NCI-H2227 (cell line): ENCODE measurements around the gene AP1M2.
A peak's percentile ranks its signal among the peaks of the same experiment; 100 is the strongest.

Source experiments
- DNase-seq: peaks from one replicate; lab custom pipeline; 2025; ENCODE audit not compliant: unreplicated experiment; lab: John Stamatoyannopoulos, UW

Gene AP1M2

GRCh38 chr19:10587022-10587838 lies at the start of gene AP1M2:
Gene AP1M2 (minus strand): TSS chr19:10587312. CDS start chr19:10587231, 81 bp downstream.
- no peak for DNase-seq

DNA sequence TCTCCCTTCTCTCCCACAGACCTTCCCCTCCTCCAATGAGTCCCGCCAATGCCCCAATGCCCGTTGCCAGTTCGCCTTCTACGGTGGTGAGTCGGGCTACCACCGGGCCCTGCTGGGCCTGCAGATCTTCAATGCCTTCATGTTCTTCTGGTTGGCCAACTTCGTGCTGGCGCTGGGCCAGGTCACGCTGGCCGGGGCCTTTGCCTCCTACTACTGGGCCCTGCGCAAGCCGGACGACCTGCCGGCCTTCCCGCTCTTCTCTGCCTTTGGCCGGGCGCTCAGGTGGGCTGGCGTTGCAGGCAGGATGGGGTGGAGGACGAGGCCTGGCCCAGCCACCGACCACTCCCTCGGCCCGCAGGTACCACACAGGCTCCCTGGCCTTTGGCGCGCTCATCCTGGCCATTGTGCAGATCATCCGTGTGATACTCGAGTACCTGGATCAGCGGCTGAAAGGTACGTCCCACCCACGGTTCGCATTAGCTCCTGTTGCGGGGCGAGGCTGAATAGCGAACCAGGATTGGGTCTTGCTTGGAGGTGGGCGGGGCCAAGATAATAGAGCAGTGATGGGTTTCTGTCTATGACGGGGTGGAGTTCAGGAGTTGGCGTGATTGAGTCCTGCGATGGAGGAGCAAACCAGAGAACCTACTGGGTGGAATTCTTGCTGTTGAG lies 49.3 kb upstream of the AP1M2 start:
- no peak for DNase-seq

- no peak for DNase-seq
Observed at GRCh38 chr19:10634963-10635362, 47.9 kb upstream of the AP1M2 start.

GRCh38 chr19:10634430-10634829 lies 47.3 kb upstream of the AP1M2 start:
- no peak for DNase-seq

- no peak for DNase-seq
Observed at GRCh38 chr19:10631874-10632273, 44.8 kb upstream of the AP1M2 start.

DNA sequence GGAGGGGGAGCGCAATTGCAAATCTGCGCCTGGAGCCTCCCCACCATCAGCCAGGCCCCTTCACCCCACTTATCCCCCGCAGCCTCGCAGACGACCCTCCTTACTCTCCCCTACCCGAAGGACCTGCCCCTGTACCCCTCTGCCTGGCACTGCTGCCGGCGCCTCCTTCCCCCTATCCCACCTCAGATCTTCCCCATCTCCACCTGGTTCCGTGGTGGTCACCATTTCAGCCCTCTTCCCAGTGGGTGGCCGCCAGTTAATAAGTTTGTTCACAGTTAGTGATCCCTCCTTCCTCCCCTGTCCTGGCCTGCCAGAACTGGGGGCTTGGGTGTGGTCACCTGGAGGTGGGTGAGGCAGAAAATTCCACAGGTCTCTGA lies 38.6 kb upstream of the AP1M2 start:
- no peak for DNase-seq

- peak; percentile 40 for DNase-seq
Observed at GRCh38 chr19:10625003-10625761, 38.1 kb upstream of the AP1M2 start, which contains the start of gene SLC44A2. Gene SLC44A2 (plus strand): TSS chr19:10625553. CDS start chr19:10625634, 81 bp downstream.

- DNase-seq: no peak
Observed at GRCh38 chr19:10624585-10624984, 37.5 kb upstream of the AP1M2 start.

- DNase-seq: no peak
Observed at GRCh38 chr19:10621966-10622365, 34.9 kb upstream of the AP1M2 start.

DNA sequence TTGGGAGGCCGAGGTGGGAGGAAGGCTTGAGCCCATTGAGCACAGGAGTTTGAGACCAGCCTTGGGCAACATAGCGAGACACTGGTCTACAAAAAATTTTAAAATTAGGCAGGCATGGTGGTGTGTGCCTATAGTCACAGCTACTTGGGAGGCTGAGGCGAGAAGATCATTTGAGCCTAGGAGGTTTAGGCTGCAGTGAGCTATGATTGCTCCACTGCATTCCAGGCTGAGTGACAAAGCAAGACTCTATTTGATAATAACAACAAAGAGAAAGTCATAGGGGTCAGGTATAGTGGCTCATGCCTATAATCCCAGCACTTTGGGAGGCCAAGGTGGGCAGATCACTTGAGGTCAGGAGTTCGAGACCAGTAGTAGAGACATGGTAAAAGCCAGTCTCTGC lies 33.7 kb upstream of the AP1M2 start:
- no peak for DNase-seq

- DNase-seq: no peak
Observed at GRCh38 chr19:10618846-10619245, 31.7 kb upstream of the AP1M2 start.

GRCh38 chr19:10617409-10618121 lies 30.5 kb upstream of the AP1M2 start:
- DNase-seq: no peak

GRCh38 chr19:10615429-10616023 lies 28.4 kb upstream of the AP1M2 start:
- DNase-seq: no peak

DNA sequence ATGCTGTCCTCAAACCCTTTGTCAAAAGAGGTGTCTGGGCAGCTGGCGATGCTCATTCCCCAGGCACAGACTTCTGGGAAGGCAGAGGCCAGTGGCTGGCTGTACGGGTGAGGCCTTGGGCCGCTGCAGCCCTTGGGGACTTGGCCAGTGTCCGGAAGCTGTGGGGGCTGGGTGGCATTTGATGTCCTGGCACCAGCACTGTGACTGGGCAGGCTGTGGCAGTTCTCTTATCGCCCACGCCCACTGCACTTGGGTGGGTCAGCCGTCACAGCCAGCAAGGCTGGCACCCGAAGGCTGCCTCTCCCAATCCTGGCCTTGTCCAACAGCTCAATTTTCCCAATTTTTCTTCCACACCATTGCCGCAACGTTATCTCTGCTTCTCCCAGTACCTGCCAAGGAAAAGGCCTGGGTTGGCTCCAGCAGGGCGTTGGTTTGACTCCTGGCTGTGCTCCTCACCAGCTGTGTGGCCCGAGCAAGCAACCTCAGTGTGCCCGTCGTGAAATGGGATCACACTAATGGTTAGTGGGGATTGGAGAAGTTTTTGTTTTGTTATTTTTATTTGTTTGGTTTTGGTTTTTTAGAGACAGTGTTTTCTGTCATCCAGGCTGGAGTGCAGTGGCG lies 25.5 kb upstream of the AP1M2 start:
- no peak for DNase-seq

GRCh38 chr19:10611907-10612306 lies 24.8 kb upstream of the AP1M2 start:
- DNase-seq: no peak

DNA sequence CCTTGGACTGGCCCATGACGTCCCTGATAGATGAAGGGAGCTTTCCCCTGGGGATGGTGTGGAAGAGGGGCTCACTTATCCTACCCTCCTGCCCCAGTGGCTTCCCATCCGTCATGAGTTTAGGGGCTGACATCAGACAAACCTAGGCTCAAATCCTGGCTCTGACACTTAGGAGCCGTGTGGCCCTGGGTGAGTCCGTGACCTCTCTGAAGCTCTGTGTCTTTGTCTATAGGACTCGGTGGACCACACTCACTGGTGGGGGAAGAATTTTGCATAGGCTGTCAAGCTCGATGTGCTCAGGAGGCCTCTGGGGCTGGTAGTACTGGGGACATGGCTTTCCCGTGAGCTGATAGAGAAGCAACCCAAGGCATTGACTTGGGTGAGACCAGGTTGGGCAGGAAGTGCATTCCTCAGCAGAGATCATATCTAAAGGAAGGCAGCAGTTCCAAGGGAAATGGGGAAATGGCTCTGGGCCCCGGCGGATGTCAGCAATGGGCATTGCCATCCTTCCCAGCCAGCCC lies 17.4 kb upstream of the AP1M2 start:
- no peak for DNase-seq

DNA sequence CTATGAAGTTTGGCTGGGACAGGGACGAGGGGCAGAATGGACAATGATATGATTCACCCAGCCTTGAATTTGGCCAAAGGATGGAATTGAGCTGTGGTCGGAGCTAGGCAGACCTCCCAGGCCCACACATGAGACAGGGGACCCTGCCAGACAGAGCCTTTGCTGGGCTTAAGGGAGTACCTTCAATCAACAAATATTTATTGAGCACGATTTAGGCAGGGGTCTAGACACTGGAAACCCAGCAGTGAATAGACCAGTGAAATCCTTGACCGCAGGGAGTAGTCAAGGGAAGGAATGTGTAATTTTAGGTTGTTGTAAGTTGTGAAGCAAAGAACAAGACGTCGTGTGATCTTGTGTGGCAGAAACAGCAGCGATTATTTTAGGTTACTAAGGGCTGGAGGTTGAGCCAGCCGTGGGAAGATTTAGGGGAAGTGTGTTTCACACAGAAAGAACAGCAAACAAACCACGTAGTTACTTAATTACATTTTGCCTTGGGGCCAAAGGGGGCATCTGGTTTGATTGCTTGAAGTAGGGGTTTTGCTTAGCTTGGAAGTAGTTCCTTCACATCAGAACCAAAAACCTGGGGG lies 16.9 kb upstream of the AP1M2 start:
- DNase-seq: no peak

GRCh38 chr19:10603084-10603872 lies 16.2 kb upstream of the AP1M2 start:
- DNase-seq: no peak
